K562 (cell line): ENCODE results near the gene MYL11. TPM values are rescaled to one million over a fixed set of nuclear protein-coding genes. Genes with fewer than 3 reads are reported as not detected.

Experiments used
- AFF1 ChIP-seq, 2 experiments: fragments of 450-650 bp; IDR thresholded peaks; 2 replicates each; pipeline ENCODE4 v1.6.1; 2018; ENCODE audit warnings: mild to moderate bottlenecking in 2 of 2, low read depth in 1 of 2; ENCODE audit not compliant: partially characterized antibody in 2 of 2
- CTBP1 ChIP-seq: fragments of 450-650 bp; IDR thresholded peaks from 2 replicates; pipeline ENCODE4 v1.6.1; 2016; ENCODE audit warnings: borderline replicate concordance
- HDAC2 ChIP-seq: fragments of 450-650 bp; IDR thresholded peaks from 2 replicates; pipeline ENCODE4 v1.6.1; 2016; ENCODE audit warnings: mild to moderate bottlenecking
- HDGF ChIP-seq: fragments of 450-650 bp; IDR thresholded peaks from 2 replicates; pipeline ENCODE4 v1.6.1; 2016
- HNRNPUL1 ChIP-seq: fragments of 200-400 bp; formaldehyde crosslinking; IDR thresholded peaks from 2 replicates; pipeline ENCODE4 v1.6.1; 2017; ENCODE audit warnings: low read length
- MXI1 ChIP-seq: IDR thresholded peaks from 2 replicates; pipeline ENCODE4 v1.6.1; 2011; ENCODE audit warnings: low read depth, mild to moderate bottlenecking, improper control_type of control experiment, low read length
- PHF20 ChIP-seq: fragments of 450-650 bp; IDR thresholded peaks from 2 replicates; pipeline ENCODE4 v1.6.1; 2018; ENCODE audit not compliant: partially characterized antibody
- SMARCE1 ChIP-seq: fragments of 450-650 bp; IDR thresholded peaks from 2 replicates; pipeline ENCODE4 v1.7.1; 2016; ENCODE audit warnings: mild to moderate bottlenecking
- SMC3 ChIP-seq: conservative IDR thresholded peaks from 2 replicates; pipeline ENCODE4 v1.6.1; 2011; ENCODE audit warnings: low read depth, low read length, improper control_type of control experiment; ENCODE audit not compliant: insufficient read depth
- ZNF318 ChIP-seq, 2 experiments: fragments of 450-650 bp; IDR thresholded peaks; 2 replicates each; pipeline ENCODE4 v1.6.1; 2016; ENCODE audit warnings: mild to moderate bottlenecking in 2 of 2, borderline replicate concordance in 1 of 2, low read depth in 1 of 2, moderate library complexity in 1 of 2
- ZNF324 ChIP-seq: fragments of 250-450 bp; sonication (Bioruptor Pico); IDR thresholded peaks from 2 replicates; pipeline ENCODE4 v1.4.0; 2020; ENCODE audit warnings: mild to moderate bottlenecking
- ZNF354B ChIP-seq: fragments of 250-450 bp; sonication (Bioruptor Pico); IDR thresholded peaks from 2 replicates; pipeline ENCODE4 v1.4.0; 2020
- ZNF785 ChIP-seq: fragments of 250-450 bp; sonication (Bioruptor Pico); IDR thresholded peaks from 2 replicates; pipeline ENCODE4 v1.4.0; 2020; ENCODE audit warnings: mild to moderate bottlenecking
- polyA plus RNA-seq, 8 experiments: library from polyadenylated mRNA; depleted of rRNA in 4 of 8; stranded (reverse) in 5 of 8; unstranded in 3 of 8; fragments of >200 nt; fragmentation: Nextera tagmentation in 2 of 8; fragmentation: Illumina TruSeq in 1 of 8; extraction: Ambion mirVana in 2 of 8; extraction: Trizol in 1 of 8; gene quantifications; 2 replicates each; pipeline versions ENCODE4 v1.2.1 to v1.2.3, GENCODE V29; 2011 to 2014; ENCODE audit warnings: inconsistent platforms in 1 of 8, missing spikeins in 1 of 8
- total RNA-seq, 7 experiments: library from RNA; depleted of rRNA in 6 of 7; stranded (reverse); fragments of >200 nt in 6 of 7; fragmentation: Illumina TruSeq in 2 of 7; extraction: Trizol in 2 of 7; gene quantifications; 2 replicates each; pipeline versions ENCODE4 v1.2.1 to v1.2.3, GENCODE V29; 2011 to 2021; ENCODE audit warnings: low replicate concordance in 1 of 7

Gene MYL11
- total and polyA plus RNA-seq, 9 of the 15 experiments (the other 6 are each of a cell fraction or from before 2014, with no cell fraction given) = 0.31 to 1.5 (median 0.73) TPM; not detected in 4

GRCh38 chr16:30378236-30379157, 3.9 kb downstream of the MYL11 start (continued):
- TF ChIP-seq SMC3 (0 out of 2 replicates have a peak, but pooled peaks have one; percentile 12), HDGF (0 out of 2 replicates have a peak, but pooled peaks have one; percentile 18), PHF20 (peak; percentile 59), ZNF785 (CRISPR knock-in tag) (no peak), AFF1 (IDR thresholded peaks at IDR 0.05; ENCODE audit: low read depth in 1 of 2, partially characterized antibody in 2 of 2) (peak in 1 of 2 experiments; percentile 34), ZNF324 (CRISPR knock-in tag) (peak; percentile 56), ZNF318 (IDR thresholded peaks at IDR 0.05; ENCODE audit: borderline replicate concordance in 1 of 2, low read depth in 1 of 2) (peak in 1 of 2 experiments; percentile 48; a peak in 2 of 4 replicates), ZNF354B (no peak), HNRNPUL1 (no peak), SMARCE1 (no peak), CTBP1 (peak; percentile 85), MXI1 (peak; percentile 44; the same call in 1 of the 2 replicates), HDAC2 (peak; percentile 72)
